B cell (primary cell): Measurements from ENCODE around the gene ZBTB40.

Experiments
- EZH2 ChIP-seq: IDR thresholded peaks from 2 replicates; pipeline ENCODE4 v1.6.1; 2012; ENCODE audit warnings: borderline replicate concordance, low read depth, mild to moderate bottlenecking, moderate library complexity, low read length; ENCODE audit not compliant: insufficient read depth, poor library complexity, severe bottlenecking
- TF ChIP-seq, protein P1 (sequence below): fragments of 200-600 bp; IDR thresholded peaks from one replicate; pipeline ENCODE4 v1.8.0; 2022; ENCODE audit warnings: antibody characterized with exemption, mild to moderate bottlenecking

GRCh38 chr1:22473952-22474351 is 22.3 kb downstream of the ZBTB40 start:
- TF ChIP-seq, protein P1, sequence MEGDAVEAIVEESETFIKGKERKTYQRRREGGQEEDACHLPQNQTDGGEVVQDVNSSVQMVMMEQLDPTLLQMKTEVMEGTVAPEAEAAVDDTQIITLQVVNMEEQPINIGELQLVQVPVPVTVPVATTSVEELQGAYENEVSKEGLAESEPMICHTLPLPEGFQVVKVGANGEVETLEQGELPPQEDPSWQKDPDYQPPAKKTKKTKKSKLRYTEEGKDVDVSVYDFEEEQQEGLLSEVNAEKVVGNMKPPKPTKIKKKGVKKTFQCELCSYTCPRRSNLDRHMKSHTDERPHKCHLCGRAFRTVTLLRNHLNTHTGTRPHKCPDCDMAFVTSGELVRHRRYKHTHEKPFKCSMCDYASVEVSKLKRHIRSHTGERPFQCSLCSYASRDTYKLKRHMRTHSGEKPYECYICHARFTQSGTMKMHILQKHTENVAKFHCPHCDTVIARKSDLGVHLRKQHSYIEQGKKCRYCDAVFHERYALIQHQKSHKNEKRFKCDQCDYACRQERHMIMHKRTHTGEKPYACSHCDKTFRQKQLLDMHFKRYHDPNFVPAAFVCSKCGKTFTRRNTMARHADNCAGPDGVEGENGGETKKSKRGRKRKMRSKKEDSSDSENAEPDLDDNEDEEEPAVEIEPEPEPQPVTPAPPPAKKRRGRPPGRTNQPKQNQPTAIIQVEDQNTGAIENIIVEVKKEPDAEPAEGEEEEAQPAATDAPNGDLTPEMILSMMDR: no peak
- no peak for TF ChIP-seq EZH2
